ENCODE data around the gene FAM83B. TPM values are rescaled to one million over a fixed set of nuclear protein-coding genes. Genes with fewer than 3 reads are reported as not detected.

FAM83B gene
- polyA plus RNA-seq, 4 donors, result 0.30 to 13.0 (median 8.9) TPM

DNA sequence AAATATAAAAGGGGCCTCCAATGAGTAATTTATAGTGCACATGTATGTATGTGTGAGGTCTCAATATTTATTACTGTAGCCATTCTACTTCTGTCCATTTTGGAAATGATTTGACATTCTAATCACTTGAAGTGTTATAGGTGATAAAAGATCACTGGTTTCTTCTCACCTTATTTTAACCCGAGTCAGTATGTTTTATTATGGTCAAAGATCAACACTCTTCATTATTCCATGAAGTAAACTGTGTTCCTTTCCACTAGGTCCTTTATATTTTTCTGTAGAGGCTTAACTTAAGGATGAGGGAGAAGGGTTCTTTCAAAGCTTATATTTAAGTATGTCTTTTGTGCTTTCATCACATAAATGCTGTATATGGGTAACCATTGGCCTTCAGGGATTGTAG lies 47.2 kb downstream of the FAM83B start:
- DNase-seq (ENCODE audit: low read depth in 4 of 4, low spot score in 3 of 4), result no peak

DNA sequence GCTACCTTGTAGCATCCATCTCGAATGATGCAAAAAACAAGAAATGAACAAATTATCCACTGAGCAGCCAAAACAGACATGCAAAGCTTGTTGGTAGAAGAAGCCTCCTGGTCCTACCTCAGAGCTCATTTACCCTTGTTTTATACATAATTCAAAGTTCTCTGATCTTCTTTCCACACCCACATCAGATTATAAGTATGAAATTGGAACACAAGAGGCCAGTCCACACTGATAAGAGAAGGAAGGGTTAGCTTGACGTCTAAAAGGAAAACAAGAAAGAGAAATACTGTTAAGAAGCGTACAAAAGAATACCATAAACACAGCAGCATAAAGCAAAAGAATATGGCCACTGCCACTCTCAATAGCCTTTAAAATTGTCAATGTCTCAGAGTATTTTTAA lies 49.7 kb downstream of the FAM83B start:
- DNase-seq (ENCODE audit: low read depth in 4 of 4, low spot score in 3 of 4), result no peak

- DNase-seq (ENCODE audit: low read depth in 4 of 4, low spot score in 3 of 4), result no peak
Observed at GRCh38 chr6:54897462-54898189, 51.1 kb downstream of the FAM83B start.

GRCh38 chr6:54898767-54899166 lies 52.2 kb downstream of the FAM83B start:
- DNase-seq (ENCODE audit: low read depth in 4 of 4, low spot score in 3 of 4), result no peak

DNA sequence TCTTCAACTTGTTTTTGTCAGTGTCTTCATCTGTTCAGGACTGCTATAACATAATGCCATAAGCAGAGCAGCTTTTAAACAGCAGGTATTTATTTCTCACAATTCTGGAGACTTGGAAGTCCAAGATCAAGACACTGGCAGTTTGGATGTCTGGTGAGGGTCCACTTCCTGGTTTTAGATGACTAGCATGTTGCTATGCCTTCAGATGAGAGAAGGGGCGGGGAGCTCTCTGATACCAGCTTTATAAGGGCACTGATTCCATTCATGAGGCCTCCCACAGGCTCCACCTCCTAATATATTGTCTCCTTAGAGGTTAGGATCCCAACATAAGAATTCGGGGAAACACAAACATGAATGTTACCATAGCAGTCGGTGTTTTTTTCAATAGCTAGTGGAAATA lies 52.9 kb downstream of the FAM83B start:
- DNase-seq (ENCODE audit: low read depth in 4 of 4, low spot score in 3 of 4), result no peak

DNA sequence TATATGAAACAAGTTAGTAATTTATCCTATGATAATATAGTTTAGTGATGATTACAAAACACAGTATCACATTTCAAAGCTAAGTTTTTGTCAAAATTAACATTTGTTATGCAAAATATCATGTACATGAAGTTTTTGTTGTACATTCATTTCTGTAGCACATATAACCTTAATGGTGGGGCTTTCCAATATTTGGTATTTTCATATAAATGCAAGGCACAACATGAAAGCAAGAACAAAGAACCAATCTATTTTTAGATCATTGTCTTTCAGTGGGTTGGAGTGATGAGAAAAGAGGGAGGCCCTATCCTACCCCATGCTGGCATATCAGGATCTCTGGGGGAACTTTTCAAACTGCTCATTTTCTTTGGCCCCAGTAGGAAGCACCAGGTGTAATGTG lies 53.4 kb downstream of the FAM83B start:
- no peak for DNase-seq (ENCODE audit: low read depth in 4 of 4, low spot score in 3 of 4)

GRCh38 chr6:54900666-54901065 lies 54.1 kb downstream of the FAM83B start:
- DNase-seq (ENCODE audit: low read depth in 4 of 4, low spot score in 3 of 4), result no peak

DNA sequence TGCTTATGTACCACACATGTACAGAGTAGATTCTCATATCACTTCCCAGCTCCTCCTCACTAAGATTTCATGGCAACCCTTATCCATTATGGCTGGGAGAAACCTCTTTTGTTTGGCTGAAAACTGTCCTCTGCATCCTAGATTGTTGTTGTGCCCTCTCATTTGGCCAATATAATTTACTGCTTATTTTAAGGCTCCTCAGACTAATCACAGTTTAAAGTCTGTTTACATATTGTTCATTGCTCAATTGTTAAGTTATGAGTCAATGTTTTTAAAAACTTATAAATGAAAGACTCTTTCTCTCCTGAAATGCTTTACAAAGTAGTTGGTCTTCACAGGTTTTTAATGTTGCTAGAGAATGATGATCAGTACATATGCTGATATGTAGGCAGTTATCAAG lies 57.3 kb downstream of the FAM83B start:
- no peak for DNase-seq (ENCODE audit: low read depth in 4 of 4, low spot score in 3 of 4)

DNA sequence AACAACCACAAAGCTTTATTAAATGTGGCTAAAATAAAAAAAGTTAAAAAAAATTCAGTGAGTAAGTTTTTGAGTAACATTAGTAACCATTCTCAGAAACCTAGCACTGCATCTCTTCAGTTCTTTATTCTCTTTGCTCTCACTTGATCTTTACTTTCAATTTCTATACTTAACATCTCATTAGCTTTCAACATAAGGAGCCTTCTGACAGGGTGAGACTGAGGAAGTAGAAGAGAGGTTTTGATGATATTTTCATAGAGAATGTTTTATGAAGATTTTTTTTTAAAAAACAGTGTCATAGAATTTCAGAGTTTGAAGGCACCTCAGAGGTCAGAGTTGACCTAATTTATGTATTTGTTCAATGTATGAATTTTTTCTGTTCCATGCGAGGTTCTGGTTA lies 60.8 kb downstream of the FAM83B start:
- DNase-seq (ENCODE audit: low read depth in 4 of 4, low spot score in 3 of 4), result no peak

- no peak for DNase-seq (ENCODE audit: low read depth in 4 of 4, low spot score in 3 of 4)
Observed at GRCh38 chr6:54909184-54909583, 62.6 kb downstream of the FAM83B start.

GRCh38 chr6:54910431-54910884 lies 63.9 kb downstream of the FAM83B start:
- no peak for DNase-seq (ENCODE audit: low read depth in 4 of 4, low spot score in 3 of 4)

- no peak for DNase-seq (ENCODE audit: low read depth in 4 of 4, low spot score in 3 of 4)
Observed at GRCh38 chr6:54910921-54911320, 64.3 kb downstream of the FAM83B start.

DNA sequence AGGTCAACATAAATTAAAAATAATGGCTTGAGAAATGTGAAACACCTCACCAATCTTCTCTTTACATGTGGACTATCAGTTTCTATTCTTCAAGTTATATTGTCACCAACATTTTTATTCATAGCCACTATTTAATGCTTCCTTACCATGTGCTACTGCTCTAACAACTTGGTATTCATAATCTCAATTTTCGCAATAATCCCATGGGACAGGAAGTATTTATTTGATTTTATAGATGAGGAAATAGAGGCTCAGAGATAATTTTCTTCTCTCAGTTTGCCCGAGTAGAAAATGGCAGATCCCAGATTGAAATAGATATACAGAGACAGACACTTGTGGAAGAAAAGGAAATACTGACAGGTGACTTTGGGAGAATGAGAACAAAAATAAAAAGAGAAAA lies 66.6 kb downstream of the FAM83B start:
- DNase-seq (ENCODE audit: low read depth in 4 of 4, low spot score in 3 of 4), result no peak

- no peak for DNase-seq (ENCODE audit: low read depth in 4 of 4, low spot score in 3 of 4)
Observed at GRCh38 chr6:54916858-54917257, 70.3 kb downstream of the FAM83B start.

GRCh38 chr6:54920628-54921027 lies 74.1 kb downstream of the FAM83B start:
- DNase-seq (ENCODE audit: low read depth in 4 of 4, low spot score in 3 of 4), result no peak

DNA sequence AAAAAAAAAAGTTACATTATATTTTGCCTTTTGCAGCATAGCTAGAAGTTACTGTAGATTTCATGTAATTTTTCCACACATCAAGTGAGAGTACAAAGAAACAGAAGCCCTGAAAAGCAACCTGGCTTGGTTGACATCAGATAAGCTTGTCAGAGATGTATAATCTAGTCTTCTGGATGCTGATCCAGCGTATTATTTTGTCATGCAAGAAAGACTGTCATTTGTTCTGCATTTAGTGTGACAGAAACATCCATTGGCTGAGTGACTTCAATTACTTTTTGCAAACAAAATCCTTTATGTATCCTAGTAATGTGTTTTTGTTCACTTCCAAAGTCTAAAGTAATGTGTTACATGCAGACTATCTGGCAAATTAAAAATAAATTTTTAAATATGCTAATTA lies 75.3 kb downstream of the FAM83B start:
- DNase-seq (ENCODE audit: low read depth in 4 of 4, low spot score in 3 of 4), result no peak

DNA sequence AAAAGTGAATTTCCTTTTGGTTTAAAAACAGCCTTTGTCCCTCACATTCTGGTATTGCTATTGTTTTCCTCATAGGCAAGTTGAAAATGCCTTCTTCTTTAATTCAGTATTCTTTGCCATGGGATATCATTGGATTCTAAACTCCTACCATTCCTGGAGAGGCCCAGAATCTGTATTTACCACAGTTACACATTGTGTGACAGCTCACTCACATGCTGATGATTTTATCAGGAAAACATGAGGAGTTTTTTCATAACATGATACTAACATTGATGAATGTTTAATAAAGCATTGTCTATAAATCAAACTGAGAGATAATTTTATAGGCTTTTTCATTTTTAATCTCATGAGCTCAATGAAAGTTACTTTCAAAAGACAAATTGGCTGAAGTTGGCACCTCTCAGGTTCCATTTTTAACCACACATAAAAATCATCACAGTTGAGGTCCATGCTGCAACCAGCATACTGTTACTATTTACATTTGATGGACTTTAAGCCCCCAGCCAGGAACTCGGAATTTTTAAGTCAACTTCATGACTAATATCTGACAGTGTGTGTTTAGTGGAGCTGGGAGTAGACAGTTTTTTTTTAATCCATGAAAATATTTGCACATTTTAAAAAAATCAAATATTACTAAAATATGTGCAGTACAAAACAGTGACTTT lies 82.8 kb downstream of the FAM83B start:
- DNase-seq (ENCODE audit: low read depth in 4 of 4, low spot score in 3 of 4), result no peak

- no peak for DNase-seq (ENCODE audit: low read depth in 4 of 4, low spot score in 3 of 4)
Observed at GRCh38 chr6:54932622-54933021, 86.1 kb downstream of the FAM83B start.

DNA sequence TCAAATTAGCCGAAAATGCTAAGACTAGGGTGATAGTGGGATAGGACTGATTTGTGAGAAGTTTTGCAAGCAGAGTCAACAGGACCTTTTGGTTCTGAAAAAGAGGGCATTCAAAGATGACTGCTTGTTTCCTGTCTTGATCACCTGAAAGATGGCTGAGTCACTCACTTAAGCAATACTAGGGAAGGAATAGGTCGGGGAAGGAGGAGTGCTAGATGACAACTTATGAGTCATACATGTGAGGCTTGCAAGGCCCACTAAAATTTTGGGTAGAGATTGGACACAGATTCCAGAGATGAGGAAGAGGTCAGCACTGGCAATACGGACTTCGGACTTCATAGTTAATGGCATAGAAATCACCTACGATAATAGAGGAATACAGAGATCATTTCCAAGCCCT lies 89.2 kb downstream of the FAM83B start:
- DNase-seq (ENCODE audit: low read depth in 4 of 4, low spot score in 3 of 4), result no peak

GRCh38 chr6:54937371-54937770 lies 90.8 kb downstream of the FAM83B start:
- no peak for DNase-seq (ENCODE audit: low read depth in 4 of 4, low spot score in 3 of 4)

DNA sequence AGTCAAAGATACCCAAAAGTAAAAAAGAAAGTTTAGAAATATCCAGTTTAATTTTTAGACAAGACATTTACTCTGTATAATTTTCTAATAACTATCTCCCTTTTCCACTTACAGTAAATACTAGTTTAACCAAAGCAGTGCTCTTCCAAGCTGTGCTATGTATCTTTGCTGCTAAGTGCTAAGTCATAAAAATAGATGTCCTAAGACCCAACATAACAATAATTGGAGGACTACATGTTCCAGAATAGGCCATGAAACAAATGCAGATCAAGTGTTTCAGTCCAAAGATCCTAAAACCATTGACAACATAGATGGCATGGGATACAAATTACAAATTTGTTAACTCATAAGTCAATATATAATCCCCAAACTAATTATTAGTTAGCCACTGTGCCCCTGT lies 111.1 kb downstream of the FAM83B start:
- DNase-seq (ENCODE audit: low read depth in 4 of 4, low spot score in 3 of 4), result no peak

GRCh38 chr6:54958446-54958845 lies 111.9 kb downstream of the FAM83B start:
- DNase-seq (ENCODE audit: low read depth in 4 of 4, low spot score in 3 of 4), result no peak

All from left renal pelvis (tissue), 4 donors.